Smooth muscle cell of the brain vasculature (primary cell): ENCODE measurements around the gene USB1.

Source experiments
- DNase-seq: peaks from one replicate; pipeline ENCODE4 v3.0.0-alpha.2; 2012; ENCODE audit warnings: low read depth, low spot score

Gene USB1

GRCh38 chr16:58034128-58034685 is 33.0 kb downstream of the USB1 start:
- DNase-seq = no peak

DNA sequence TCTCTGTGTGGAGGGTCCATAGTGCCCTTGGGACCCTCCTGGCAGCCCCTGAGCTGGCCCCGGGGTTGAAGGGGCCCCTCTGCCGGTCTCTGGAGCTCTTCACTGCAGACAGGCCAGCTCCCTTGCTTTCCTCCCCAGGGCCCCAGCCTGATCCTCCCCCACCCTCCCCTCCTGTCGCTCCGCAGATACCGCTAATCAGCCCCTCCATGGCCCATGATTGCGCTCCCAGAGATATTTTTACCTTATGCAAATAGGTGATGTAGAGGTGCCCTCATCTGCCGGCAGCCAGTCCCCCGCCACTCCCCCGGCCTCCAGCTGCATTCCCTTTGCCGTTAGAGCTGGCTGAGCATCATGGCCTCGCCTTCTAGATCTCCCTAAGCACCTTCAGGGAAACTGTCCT is 33.6 kb downstream of the USB1 start:
- no peak for DNase-seq

- DNase-seq = no peak
These were observed 34.4 kb downstream of the USB1 start for GRCh38 chr16:58035356-58036170.

- DNase-seq = no peak
These were observed 35.7 kb downstream of the USB1 start for GRCh38 chr16:58036943-58037342.

- DNase-seq = no peak
These were observed 36.3 kb downstream of the USB1 start for GRCh38 chr16:58037365-58038057.

- DNase-seq = no peak
These were observed 37.0 kb downstream of the USB1 start for GRCh38 chr16:58038219-58038641.

- DNase-seq = no peak
These were observed 38.8 kb downstream of the USB1 start for GRCh38 chr16:58039829-58040495.

DNA sequence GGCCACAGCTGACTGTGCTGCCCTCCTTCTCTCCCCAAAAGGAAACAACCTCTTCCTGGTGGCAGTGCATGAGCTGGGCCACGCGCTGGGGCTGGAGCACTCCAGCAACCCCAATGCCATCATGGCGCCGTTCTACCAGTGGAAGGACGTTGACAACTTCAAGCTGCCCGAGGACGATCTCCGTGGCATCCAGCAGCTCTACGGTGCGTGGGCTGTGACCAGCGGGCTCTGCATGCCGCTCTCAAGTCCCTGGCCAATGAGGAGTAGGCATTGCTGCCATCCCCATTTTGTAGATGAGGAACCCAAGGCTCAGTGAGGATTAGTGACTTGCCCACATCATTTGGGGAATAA is 39.3 kb downstream of the USB1 start:
- no peak for DNase-seq

DNA sequence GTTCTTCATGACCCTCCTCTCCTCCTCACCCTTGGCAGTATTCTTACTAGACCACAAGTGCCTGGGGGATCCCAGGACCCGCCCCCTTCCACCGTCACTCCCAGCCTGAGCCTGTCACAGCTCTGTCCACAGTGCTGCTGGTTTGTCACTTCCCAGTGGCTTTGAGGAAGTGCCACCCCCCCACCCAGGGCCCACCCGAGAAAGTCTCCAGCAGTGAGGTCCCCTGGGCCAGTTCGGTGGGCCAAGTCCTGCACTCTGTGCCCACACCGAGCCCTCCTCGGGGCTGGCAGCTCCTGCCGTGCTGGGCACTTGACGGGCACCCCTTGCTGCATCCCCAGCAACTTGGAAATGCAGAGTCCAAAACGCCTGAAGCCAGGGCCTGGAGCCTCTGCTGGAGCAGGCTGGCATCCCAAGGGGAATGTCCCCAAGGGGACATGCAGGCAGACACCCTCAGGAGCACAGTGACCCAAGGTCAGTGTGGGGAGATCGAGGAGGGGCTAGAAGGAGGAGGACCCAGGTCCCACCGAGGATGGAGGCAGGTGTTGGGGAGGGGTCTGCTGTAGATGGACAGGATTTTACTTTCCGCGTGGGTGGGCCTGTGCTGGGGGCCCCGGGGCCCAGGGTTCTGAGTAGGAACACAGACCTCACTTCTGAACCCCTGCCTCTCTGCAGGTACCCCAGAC is 39.9 kb downstream of the USB1 start:
- DNase-seq = no peak

- no peak for DNase-seq
These were observed 40.4 kb downstream of the USB1 start for GRCh38 chr16:58041628-58041955.

- no peak for DNase-seq
These were observed 41.0 kb downstream of the USB1 start for GRCh38 chr16:58042001-58042885.

DNA sequence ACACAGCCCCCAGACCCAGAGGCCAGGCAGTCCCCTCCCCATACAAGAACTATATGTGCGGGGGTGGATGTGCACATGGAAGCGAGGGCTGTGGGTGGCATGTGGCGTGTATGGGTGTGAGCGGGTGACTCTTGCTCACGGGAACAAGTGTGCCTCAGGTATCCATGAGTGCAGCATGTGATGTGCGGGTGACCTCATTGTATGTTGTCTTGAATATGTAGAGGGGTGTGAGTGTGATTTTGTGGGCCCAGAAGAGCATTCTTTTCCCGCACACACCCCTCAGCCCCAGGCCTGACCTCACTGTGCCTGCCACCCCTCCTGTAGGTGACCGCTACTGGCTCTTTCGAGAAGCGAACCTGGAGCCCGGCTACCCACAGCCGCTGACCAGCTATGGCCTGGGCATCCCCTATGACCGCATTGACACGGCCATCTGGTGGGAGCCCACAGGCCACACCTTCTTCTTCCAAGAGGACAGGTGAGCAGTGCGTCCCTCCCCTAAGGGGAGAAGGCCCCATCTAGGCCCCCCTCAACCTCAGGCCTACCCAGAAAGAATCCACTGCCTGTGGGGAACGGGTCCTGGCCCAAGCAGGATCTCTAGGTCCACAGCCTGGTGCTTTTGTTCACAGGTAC is 41.8 kb downstream of the USB1 start:
- no peak for DNase-seq

DNA sequence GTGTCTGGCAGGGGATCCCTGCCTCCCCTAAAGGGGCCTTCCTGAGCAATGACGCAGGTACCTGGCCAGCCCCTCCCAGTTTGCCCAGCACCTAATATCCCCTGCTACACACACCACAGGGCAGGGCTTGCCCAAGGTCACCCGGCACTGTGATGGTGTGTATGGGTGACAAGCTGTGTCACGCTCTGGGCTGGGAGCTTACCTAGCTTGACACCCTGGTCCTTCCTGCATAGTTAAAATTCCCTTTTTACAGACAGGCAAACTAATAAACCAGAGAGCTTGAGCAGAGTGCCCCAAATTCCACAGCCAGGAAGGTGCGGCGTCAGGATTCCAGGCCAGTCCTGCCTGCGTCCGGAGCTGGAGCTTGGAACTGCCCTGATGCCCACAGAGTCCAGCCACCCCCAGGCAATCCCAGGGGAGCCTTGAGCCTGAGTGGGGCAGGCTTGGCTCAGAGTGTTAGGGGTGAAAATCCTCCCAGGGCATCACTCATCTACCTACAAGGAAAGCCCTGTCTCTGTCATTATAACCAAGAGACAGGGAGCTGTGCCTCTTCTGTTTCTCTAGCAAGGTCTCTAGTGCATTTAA is 42.5 kb downstream of the USB1 start:
- no peak for DNase-seq

- no peak for DNase-seq
These were observed 43.2 kb downstream of the USB1 start for GRCh38 chr16:58044266-58045019.

DNA sequence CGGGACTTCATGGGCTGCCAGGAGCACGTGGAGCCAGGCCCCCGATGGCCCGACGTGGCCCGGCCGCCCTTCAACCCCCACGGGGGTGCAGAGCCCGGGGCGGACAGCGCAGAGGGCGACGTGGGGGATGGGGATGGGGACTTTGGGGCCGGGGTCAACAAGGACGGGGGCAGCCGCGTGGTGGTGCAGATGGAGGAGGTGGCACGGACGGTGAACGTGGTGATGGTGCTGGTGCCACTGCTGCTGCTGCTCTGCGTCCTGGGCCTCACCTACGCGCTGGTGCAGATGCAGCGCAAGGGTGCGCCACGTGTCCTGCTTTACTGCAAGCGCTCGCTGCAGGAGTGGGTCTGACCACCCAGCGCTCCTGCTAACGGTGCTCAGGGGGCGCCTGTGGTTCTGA is 43.9 kb downstream of the USB1 start:
- DNase-seq = no peak

- no peak for DNase-seq
These were observed 45.1 kb downstream of the USB1 start for GRCh38 chr16:58046054-58046881.

GRCh38 chr16:58046936-58047335 is 45.7 kb downstream of the USB1 start:
- DNase-seq = no peak

GRCh38 chr16:58047557-58048348 is 46.5 kb downstream of the USB1 start:
- DNase-seq = no peak
